ENCODE data around the gene SMOC1.
"Not testable (repeated sequence)": the region's sequence is repeated elsewhere in the genome, so short reads cannot be mapped to it uniquely, and the experiment has no call there.

Gene SMOC1

GRCh38 chr14:69896972-69897371 lies 17.8 kb downstream of the SMOC1 start:
- Histone ChIP-seq H3K4ac (ENCODE audit: low read length) (no peak overlapping the region), H3K23ac (ENCODE audit: low read depth, low read length, poor library complexity) (no peak overlapping the region), H2AFZ (ENCODE audit: low read length) (no peak overlapping the region), H3K27ac (replicated peaks; ENCODE audit: low read length) (no peak overlapping the region), H3K36me3 (replicated peaks in 1 of 2; ENCODE audit: control insufficient read depth in 2 of 2, insufficient read depth in 2 of 2, low read length in 2 of 2) (peaks cover 23 to 59% of the 10 kb centered on the region in 2 donors), H3K9ac (ENCODE audit: low read depth, low read length, poor library complexity) (no peak overlapping the region), H2BK12ac (ENCODE audit: low read length) (no peak overlapping the region), H4K8ac (ENCODE audit: low read depth, low read length) (no peak overlapping the region), H3K4me3 (ENCODE audit: low read length in 2 of 2) (no peak overlapping the region), H4K91ac (ENCODE audit: low read depth, low read length, poor library complexity) (no peak overlapping the region), H2BK120ac (ENCODE audit: low read depth, low read length) (no peak overlapping the region), H2AK5ac (ENCODE audit: low read depth, low read length) (no peak overlapping the region), H3K4me2 (ENCODE audit: insufficient read depth, low read length, poor library complexity, severe bottlenecking) (no peak overlapping the region), H2BK5ac (ENCODE audit: low read length) (no peak overlapping the region), H3K9me3 (replicated peaks in 1 of 2; ENCODE audit: control insufficient read depth in 2 of 2, insufficient read depth in 1 of 2, low read depth in 1 of 2, low read length in 2 of 2) (peaks cover 23 to 87% of the 10 kb centered on the region in 2 donors), H3K79me1 (ENCODE audit: low read depth, low read length) (no peaks in the 10 kb centered on the region), H3K27me3 (ENCODE audit: control insufficient read depth in 3 of 3, insufficient read depth in 3 of 3, low read depth in 1 of 3, low read length in 3 of 3) (no peaks in the 10 kb centered on the region), H3K14ac (ENCODE audit: low read length) (no peak overlapping the region), H3K18ac (ENCODE audit: low read length) (no peak overlapping the region), H3K4me1 (ENCODE audit: control insufficient read depth in 2 of 2, insufficient read depth in 1 of 2, low read depth in 1 of 2, low read length in 2 of 2) (no peaks in the 10 kb centered on the region), H2BK15ac (ENCODE audit: low read length) (no peak overlapping the region)
- DNase-seq (ENCODE audit: low spot score): no peak
- WGBS, 2 donors (ENCODE audit: extremely low coverage in 2 of 2, insufficient read length in 2 of 2, insufficient replicate concordance in 1 of 2): no CpG with 5 or more reads among the region's 2 CpGs

GRCh38 chr14:69900603-69901002 lies 21.4 kb downstream of the SMOC1 start:
- H3K14ac ChIP-seq (ENCODE audit: low read length): no peak overlapping the region
- no peak overlapping the region for H3K4me3 ChIP-seq (ENCODE audit: low read length in 2 of 2)
- no CpG with 5 or more reads among the region's 1 CpG for WGBS, 2 donors (ENCODE audit: extremely low coverage in 2 of 2, insufficient read length in 2 of 2, insufficient replicate concordance in 1 of 2)
- H3K4ac ChIP-seq (ENCODE audit: low read length): no peak overlapping the region
- H3K23ac ChIP-seq (ENCODE audit: low read depth, low read length, poor library complexity): no peak overlapping the region
- peaks cover 2% of the 10 kb centered on the region for H3K79me1 ChIP-seq (ENCODE audit: low read depth, low read length)
- no peak overlapping the region for H3K27ac ChIP-seq (replicated peaks; ENCODE audit: low read length)
- H3K4me1 ChIP-seq (ENCODE audit: control insufficient read depth in 2 of 2, insufficient read depth in 1 of 2, low read depth in 1 of 2, low read length in 2 of 2): no peaks in the 10 kb centered on the region
- no peak overlapping the region for H3K4me2 ChIP-seq (ENCODE audit: insufficient read depth, low read length, poor library complexity, severe bottlenecking)
- no peak for DNase-seq (ENCODE audit: low spot score)
- no peak overlapping the region for H2BK5ac ChIP-seq (ENCODE audit: low read length)
- no peak overlapping the region for H2BK15ac ChIP-seq (ENCODE audit: low read length)
- H2AK5ac ChIP-seq (ENCODE audit: low read depth, low read length): no peak overlapping the region
- no peaks in the 10 kb centered on the region for H3K27me3 ChIP-seq (ENCODE audit: control insufficient read depth in 3 of 3, insufficient read depth in 3 of 3, low read depth in 1 of 3, low read length in 3 of 3)
- H2AFZ ChIP-seq (ENCODE audit: low read length): no peak overlapping the region
- H3K9me3 ChIP-seq (replicated peaks in 1 of 2; ENCODE audit: control insufficient read depth in 2 of 2, insufficient read depth in 1 of 2, low read depth in 1 of 2, low read length in 2 of 2): peaks cover 31 to 67% of the 10 kb centered on the region in 2 donors
- no peak overlapping the region for H3K18ac ChIP-seq (ENCODE audit: low read length)
- no peak overlapping the region for H2BK120ac ChIP-seq (ENCODE audit: low read depth, low read length)
- H4K91ac ChIP-seq (ENCODE audit: low read depth, low read length, poor library complexity): no peak overlapping the region
- no peak overlapping the region for H4K8ac ChIP-seq (ENCODE audit: low read depth, low read length)
- H2BK12ac ChIP-seq (ENCODE audit: low read length): no peak overlapping the region
- no peak overlapping the region for H3K9ac ChIP-seq (ENCODE audit: low read depth, low read length, poor library complexity)
- H3K36me3 ChIP-seq (replicated peaks in 1 of 2; ENCODE audit: control insufficient read depth in 2 of 2, insufficient read depth in 2 of 2, low read length in 2 of 2): peaks cover 29 to 49% of the 10 kb centered on the region in 2 donors

DNA sequence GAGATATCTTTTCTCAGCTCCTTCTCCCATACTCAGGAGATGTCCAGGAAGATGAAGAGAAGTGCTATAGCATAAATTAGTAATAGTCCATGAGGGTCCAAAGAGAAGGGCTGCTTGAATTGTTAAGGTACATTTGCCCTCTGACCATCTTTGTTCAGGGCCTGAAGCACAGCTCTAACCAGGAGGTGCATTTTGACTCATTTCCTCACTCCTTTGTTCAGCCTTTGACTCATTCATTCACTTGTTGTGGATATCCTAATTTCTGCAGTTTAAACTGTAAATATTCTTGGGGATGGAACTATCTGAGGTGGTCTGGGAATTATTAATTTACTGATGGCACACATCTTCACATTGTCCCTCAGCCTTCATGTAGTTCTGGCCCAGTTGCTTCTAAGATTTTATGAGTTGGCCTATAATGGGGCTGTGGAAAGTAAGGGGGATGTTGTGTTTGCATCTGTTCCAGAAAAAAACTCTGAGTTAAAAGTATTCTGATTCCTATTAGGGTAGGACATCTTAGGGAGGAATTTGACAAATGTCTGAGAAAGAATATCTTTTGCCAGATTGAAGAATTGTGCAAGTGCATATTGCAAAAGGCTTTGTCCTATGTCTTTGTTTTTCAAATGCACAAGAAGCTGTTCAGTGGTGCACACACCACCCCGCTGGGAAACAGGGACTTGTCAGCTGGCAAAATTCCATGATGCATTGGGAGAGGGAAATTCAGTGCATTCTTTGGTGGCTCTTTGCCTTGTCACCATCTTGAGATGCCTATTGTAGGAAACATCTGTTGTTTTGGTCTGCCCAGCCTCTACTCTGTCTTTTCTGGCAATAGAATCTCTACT lies 22.1 kb downstream of the SMOC1 start:
- H3K4me3 ChIP-seq (ENCODE audit: low read length in 2 of 2): no peak overlapping the region
- no peak for DNase-seq (ENCODE audit: low spot score)

GRCh38 chr14:69903046-69903445 lies 23.8 kb downstream of the SMOC1 start:
- no CpG with 5 or more reads among the region's 29 CpGs for WGBS, 2 donors (ENCODE audit: extremely low coverage in 2 of 2, insufficient read length in 2 of 2, insufficient replicate concordance in 1 of 2)
- not testable (repeated sequence) for H3K18ac ChIP-seq (ENCODE audit: low read length); H2BK5ac ChIP-seq (ENCODE audit: low read length); H2AK5ac ChIP-seq (ENCODE audit: low read depth, low read length); H2AFZ ChIP-seq (ENCODE audit: low read length); H3K4me2 ChIP-seq (ENCODE audit: insufficient read depth, low read length, poor library complexity, severe bottlenecking); DNase-seq (ENCODE audit: low spot score); H3K23ac ChIP-seq (ENCODE audit: low read depth, low read length, poor library complexity); H4K91ac ChIP-seq (ENCODE audit: low read depth, low read length, poor library complexity); H3K9ac ChIP-seq (ENCODE audit: low read depth, low read length, poor library complexity); H3K27ac ChIP-seq (replicated peaks; ENCODE audit: low read length); H3K14ac ChIP-seq (ENCODE audit: low read length); H2BK15ac ChIP-seq (ENCODE audit: low read length); H3K4ac ChIP-seq (ENCODE audit: low read length); H4K8ac ChIP-seq (ENCODE audit: low read depth, low read length); H2BK12ac ChIP-seq (ENCODE audit: low read length); H3K27me3 ChIP-seq (ENCODE audit: control insufficient read depth in 3 of 3, insufficient read depth in 3 of 3, low read depth in 1 of 3, low read length in 3 of 3); H3K4me3 ChIP-seq (ENCODE audit: low read length in 2 of 2); H2BK120ac ChIP-seq (ENCODE audit: low read depth, low read length); H3K79me1 ChIP-seq (ENCODE audit: low read depth, low read length); H3K4me1 ChIP-seq (ENCODE audit: control insufficient read depth in 2 of 2, insufficient read depth in 1 of 2, low read depth in 1 of 2, low read length in 2 of 2)
- Histone ChIP-seq H3K36me3 (replicated peaks in 1 of 2; ENCODE audit: control insufficient read depth in 2 of 2, insufficient read depth in 2 of 2, low read length in 2 of 2) (peaks cover 22 to 48% of the 10 kb centered on the region in 2 donors), H3K9me3 (replicated peaks in 1 of 2; ENCODE audit: control insufficient read depth in 2 of 2, insufficient read depth in 1 of 2, low read depth in 1 of 2, low read length in 2 of 2) (peaks cover 23 to 42% of the 10 kb centered on the region in 2 donors)

More for the DNA sequence above, 22.1 kb downstream of the SMOC1 start:
- H3K23ac ChIP-seq (ENCODE audit: low read depth, low read length, poor library complexity): no peak overlapping the region
- H3K79me1 ChIP-seq (ENCODE audit: low read depth, low read length): peaks cover 2% of the 10 kb centered on the region
- no peak overlapping the region for H2BK12ac ChIP-seq (ENCODE audit: low read length)
- H2BK120ac ChIP-seq (ENCODE audit: low read depth, low read length): no peak overlapping the region
- no peak overlapping the region for H3K9ac ChIP-seq (ENCODE audit: low read depth, low read length, poor library complexity)
- H3K4me2 ChIP-seq (ENCODE audit: insufficient read depth, low read length, poor library complexity, severe bottlenecking): no peak overlapping the region
- H2BK5ac ChIP-seq (ENCODE audit: low read length): no peak overlapping the region
- no peak overlapping the region for H3K18ac ChIP-seq (ENCODE audit: low read length)
- WGBS, 2 donors (ENCODE audit: extremely low coverage in 2 of 2, insufficient read length in 2 of 2, insufficient replicate concordance in 1 of 2): no CpG with 5 or more reads among the region's 1 CpG
- no peaks in the 10 kb centered on the region for H3K4me1 ChIP-seq (ENCODE audit: control insufficient read depth in 2 of 2, insufficient read depth in 1 of 2, low read depth in 1 of 2, low read length in 2 of 2)
- peaks cover 26 to 50% of the 10 kb centered on the region in 2 donors for H3K36me3 ChIP-seq (replicated peaks in 1 of 2; ENCODE audit: control insufficient read depth in 2 of 2, insufficient read depth in 2 of 2, low read length in 2 of 2)
- no peak overlapping the region for H3K14ac ChIP-seq (ENCODE audit: low read length)
- H3K4ac ChIP-seq (ENCODE audit: low read length): no peak overlapping the region
- no peak overlapping the region for H2AK5ac ChIP-seq (ENCODE audit: low read depth, low read length)
- no peak overlapping the region for H4K91ac ChIP-seq (ENCODE audit: low read depth, low read length, poor library complexity)
- no peaks in the 10 kb centered on the region for H3K27me3 ChIP-seq (ENCODE audit: control insufficient read depth in 3 of 3, insufficient read depth in 3 of 3, low read depth in 1 of 3, low read length in 3 of 3)
- no peak overlapping the region for H4K8ac ChIP-seq (ENCODE audit: low read depth, low read length)
- H3K9me3 ChIP-seq (replicated peaks in 1 of 2; ENCODE audit: control insufficient read depth in 2 of 2, insufficient read depth in 1 of 2, low read depth in 1 of 2, low read length in 2 of 2): peaks cover 29 to 60% of the 10 kb centered on the region in 2 donors
- no peak overlapping the region for H2BK15ac ChIP-seq (ENCODE audit: low read length)
- no peak overlapping the region for H2AFZ ChIP-seq (ENCODE audit: low read length)
- H3K27ac ChIP-seq (replicated peaks; ENCODE audit: low read length): no peak overlapping the region

Measured in neuronal stem cell (in vitro differentiated cells).